AG10803 (cell line): ENCODE measurements around the gene MAPK4.
"Not testable (repeated sequence)": the region's sequence is repeated elsewhere in the genome, so short reads cannot be mapped to it uniquely, and the experiment has no call there.

Experiments
- DNase-seq: peaks from one replicate; pipeline ENCODE4 v3.0.0; 2010; ENCODE audit warnings: low read depth
- H3K4me3 ChIP-seq: 2 replicates; pipeline ENCODE4 v1.5.1; 2011; ENCODE audit warnings: mild to moderate bottlenecking, low read length, control low read depth
- TF ChIP-seq, protein P1 (sequence below): conservative IDR thresholded peaks from 2 replicates; pipeline ENCODE4 v1.5.1; 2011; ENCODE audit warnings: mild to moderate bottlenecking, low read length, control low read depth, inconsistent platforms

MAPK4 gene

DNA sequence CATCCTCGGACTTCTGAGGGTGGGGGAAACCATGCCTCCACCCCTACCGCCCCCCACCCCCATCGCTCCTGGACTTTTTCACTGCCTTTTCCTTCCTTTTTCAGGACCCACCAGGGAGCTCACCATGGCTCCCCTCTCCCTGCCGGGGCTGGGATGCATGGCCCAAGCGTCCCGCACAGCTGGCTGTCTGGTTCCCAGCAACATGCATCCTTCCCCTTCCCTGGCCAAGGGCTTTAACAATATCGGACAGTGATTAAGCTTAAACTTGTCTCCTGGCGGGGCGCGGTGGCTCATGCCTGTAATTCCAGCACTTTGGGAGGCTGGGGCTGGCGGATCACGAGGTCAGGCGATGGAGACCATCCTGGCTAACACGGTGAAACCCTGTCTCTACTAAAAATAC, 215.8 kb downstream of the MAPK4 start:
- DNase-seq, result no peak
- TF ChIP-seq, protein P1, sequence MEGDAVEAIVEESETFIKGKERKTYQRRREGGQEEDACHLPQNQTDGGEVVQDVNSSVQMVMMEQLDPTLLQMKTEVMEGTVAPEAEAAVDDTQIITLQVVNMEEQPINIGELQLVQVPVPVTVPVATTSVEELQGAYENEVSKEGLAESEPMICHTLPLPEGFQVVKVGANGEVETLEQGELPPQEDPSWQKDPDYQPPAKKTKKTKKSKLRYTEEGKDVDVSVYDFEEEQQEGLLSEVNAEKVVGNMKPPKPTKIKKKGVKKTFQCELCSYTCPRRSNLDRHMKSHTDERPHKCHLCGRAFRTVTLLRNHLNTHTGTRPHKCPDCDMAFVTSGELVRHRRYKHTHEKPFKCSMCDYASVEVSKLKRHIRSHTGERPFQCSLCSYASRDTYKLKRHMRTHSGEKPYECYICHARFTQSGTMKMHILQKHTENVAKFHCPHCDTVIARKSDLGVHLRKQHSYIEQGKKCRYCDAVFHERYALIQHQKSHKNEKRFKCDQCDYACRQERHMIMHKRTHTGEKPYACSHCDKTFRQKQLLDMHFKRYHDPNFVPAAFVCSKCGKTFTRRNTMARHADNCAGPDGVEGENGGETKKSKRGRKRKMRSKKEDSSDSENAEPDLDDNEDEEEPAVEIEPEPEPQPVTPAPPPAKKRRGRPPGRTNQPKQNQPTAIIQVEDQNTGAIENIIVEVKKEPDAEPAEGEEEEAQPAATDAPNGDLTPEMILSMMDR, result no peak
- no peak overlapping the region for H3K4me3 ChIP-seq

DNA sequence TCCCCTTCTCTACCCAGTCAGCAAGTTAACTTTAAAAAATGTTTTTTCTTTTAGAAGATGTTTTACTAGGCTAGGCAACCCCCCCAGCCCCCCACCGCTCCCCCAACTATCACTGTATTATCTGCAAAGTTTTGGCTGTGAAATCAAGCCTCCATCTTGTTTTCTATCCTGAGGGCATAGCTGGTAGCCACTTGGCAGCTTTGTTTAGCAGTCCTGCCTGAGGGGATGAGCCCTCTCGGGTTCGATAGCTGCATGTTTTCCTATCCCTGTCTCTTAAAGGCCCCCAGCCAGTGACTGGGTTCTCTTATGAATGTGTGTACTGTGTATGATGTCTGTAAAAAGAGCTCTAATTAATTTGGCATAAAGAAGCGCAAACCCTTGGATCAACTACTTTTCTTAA, 216.5 kb downstream of the MAPK4 start:
- TF ChIP-seq, protein P1, result no peak
- no peak overlapping the region for H3K4me3 ChIP-seq
- DNase-seq, result no peak

DNA sequence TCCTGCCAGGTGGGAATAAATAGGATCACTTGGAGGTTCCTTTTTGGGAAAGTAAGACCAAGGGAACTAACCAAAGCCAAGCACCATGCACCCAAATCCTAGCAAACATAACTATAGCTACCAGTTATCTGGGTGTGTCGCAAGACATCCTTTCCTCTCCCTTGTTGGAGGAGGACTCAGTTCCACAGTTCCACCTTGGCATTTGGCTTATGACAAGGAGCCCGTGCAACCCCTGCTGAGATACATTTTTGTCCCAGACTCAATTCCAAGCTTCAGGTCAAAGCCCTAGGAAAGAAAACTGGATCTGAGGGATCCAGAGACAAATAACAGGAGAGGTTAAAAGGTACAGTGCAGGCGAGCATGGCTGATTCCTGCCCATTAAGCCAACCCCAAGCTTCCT, 219.1 kb downstream of the MAPK4 start:
- H3K4me3 ChIP-seq, DNase-seq: not testable (repeated sequence)
